Transverse colon (tissue), 4 donors: ENCODE measurements around the gene VWCE.

ENCODE experiments used
- CTCF ChIP-seq, 5 experiments: fragments of 200-600 bp in 3 of 5; fragments of 450-650 bp in 2 of 5; sonication (generic) in 3 of 5; IDR thresholded peaks; 1 replicate in 2 of 5; 2 replicates in 3 of 5; pipeline ENCODE4 v1.5.1; 2016 to 2017; ENCODE audit warnings: antibody characterized with exemption in 5 of 5, inconsistent platforms in 3 of 5, mild to moderate bottlenecking in 2 of 5, moderate library complexity in 1 of 5
- EP300 ChIP-seq: sonication (generic); formaldehyde crosslinking; IDR thresholded peaks from one replicate; pipeline ENCODE4 v1.6.1; 2017; ENCODE audit warnings: antibody characterized with exemption, low read depth
- POLR2A ChIP-seq: fragments of 450-650 bp; IDR thresholded peaks from one replicate; pipeline ENCODE4 v1.6.1; 2016; ENCODE audit warnings: antibody characterized with exemption, mild to moderate bottlenecking, moderate library complexity
- POLR2AphosphoS5 ChIP-seq, 3 donors: sonication (generic); formaldehyde crosslinking; IDR thresholded peaks; one replicate each; pipeline ENCODE4 v1.6.1; 2016; ENCODE audit warnings: antibody characterized with exemption in 3 of 3

GRCh38 chr11:61264371-61264770 lies 30.7 kb downstream of the VWCE start:
- no peak for TF ChIP-seq CTCF (IDR thresholded peaks at IDR 0.05)
- no peak for TF ChIP-seq POLR2AphosphoS5 (IDR thresholded peaks at IDR 0.05)
- no peak for TF ChIP-seq EP300
- TF ChIP-seq POLR2A, result no peak
